GM18499 (cell line): ENCODE measurements around the gene KBTBD4.
"Not testable (repeated sequence)": the region's sequence is repeated elsewhere in the genome, so short reads cannot be mapped to it uniquely, and the experiment has no call there.

Source experiments
- ATAC-seq: cut with Tn5 transposase; IDR thresholded peaks from one replicate; pipeline ENCODE4 v1.9.1; 2021; ENCODE audit warnings: moderate number of reproducible peaks; ENCODE audit not compliant: insufficient read depth, unreplicated experiment

The KBTBD4 gene

DNA sequence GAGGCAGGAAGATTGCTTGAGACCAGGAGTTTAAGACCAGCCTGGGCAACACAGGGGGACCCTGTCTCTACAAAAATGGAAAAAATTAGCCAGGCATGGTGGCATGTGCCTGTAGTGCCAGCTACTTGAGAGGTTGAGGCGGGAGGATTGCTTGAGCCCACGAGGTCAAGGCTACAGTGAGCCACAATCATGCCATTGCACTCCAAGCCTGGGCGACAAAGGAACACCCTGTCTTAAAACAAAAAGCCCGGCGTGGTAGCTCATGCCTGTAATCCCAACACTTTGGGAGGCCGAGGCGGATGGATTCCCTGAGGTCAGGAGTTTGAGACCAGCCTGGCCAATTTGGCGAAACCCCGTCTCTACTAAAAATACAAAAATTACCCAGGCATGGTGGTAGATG lies 48.0 kb downstream of the KBTBD4 start:
- not testable (repeated sequence) for ATAC-seq

GRCh38 chr11:47529951-47530350 lies 48.8 kb downstream of the KBTBD4 start:
- ATAC-seq = no peak

DNA sequence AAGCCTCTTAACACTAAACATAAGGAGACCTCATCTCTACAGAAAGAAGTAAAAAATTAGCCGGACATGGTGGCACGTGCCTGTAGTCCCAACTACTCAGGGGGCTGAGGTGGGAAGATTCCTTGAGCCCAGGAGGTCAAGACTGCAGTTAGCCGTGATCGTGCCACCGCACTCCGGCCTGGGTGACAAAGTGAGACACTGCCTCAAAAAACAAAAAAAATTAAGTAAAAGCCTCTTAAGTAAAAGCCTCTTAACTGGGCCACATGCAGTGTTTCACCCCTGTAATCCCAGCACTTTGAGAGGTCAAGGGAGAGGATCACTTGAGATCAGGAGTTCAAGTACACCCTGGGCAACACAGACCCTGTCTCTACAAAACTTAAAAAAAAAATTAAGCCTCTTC lies 51.6 kb downstream of the KBTBD4 start:
- no peak for ATAC-seq

- ATAC-seq = not testable (repeated sequence)
Measured at GRCh38 chr11:47526032-47526431, 52.7 kb downstream of the KBTBD4 start.

DNA sequence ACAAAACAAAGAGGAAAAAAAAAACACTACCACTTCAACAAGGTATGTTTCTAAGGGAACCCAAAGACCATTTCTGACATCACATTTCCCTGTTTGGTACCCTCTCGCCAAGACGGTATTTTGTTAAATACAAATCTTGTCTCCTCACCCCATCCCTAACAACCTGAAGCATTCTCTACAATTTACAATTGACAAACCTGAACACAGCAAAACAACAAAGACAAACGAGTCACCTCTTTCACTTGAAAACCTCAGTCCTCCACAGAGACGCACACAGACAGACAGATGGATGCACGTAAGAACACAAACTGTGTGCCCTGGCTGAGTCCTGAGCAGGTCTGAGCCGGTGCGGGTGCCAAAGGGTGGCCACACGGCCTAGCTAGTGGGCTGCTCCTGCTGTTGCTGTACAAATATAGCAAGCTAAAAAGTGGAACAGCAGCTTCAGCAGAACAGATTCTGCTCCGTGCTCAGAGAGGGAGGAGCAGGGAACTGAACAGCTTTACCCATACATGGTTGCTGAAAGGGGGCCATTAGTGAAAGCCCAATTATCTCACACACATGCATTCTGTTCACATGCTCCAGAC lies 54.4 kb downstream of the KBTBD4 start:
- no peak for ATAC-seq

GRCh38 chr11:47523490-47524225 lies 55.1 kb downstream of the KBTBD4 start:
- ATAC-seq = no peak
